ENCODE results near the gene CACNA1I. TPM values are rescaled to one million over a fixed set of nuclear protein-coding genes. Genes with fewer than 3 reads are reported as not detected.

Gene CACNA1I
- total RNA-seq, 1 donor from 2014 or later: 0.40 TPM

DNA sequence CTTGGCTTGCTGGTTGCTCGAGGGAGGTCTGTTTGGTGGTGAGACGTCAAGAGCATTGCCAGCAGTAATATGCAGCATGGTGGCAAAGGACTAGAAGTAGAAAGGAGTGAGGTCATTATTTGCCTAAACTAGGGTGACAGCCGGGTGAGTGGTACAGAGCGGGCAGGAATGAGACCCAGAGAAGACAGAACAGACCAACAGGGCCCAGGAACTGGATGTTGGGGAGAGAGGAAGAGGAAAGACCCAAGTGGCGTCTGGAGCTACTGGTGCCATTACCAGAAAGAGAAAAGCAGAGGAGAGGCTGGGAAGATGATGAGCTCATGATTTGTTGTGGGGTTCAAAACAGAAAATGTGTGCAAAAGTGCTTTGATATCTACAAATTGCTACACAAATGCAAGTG lies 164.3 kb downstream of the CACNA1I start:
- DNase-seq (ENCODE audit: low spot score) (no peak), ATAC-seq (no peak)
- intact Hi-C loops (cut with DNase I): no loop called here

DNA sequence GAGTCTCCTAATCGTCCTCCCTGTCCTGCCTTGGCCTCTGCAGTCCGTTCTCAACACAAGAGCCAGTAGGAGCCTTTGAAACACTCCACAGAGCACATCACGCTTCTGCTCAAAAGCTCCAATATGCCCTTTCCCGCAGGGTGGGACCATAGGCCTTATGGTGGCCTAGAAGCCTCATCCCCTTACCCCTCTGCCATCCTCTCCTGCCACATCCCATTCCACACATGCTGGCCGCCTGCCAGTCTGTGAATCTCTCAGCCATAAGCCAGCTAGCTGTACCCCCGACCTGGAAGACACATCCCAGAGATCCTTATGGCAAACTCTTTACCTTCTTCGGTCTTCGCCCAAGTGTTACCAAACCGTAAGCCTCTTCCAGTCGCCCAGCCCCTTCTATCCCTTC lies 165.2 kb downstream of the CACNA1I start:
- intact Hi-C loops (cut with DNase I): no loop called here

GRCh38 chr22:39738746-39739145 lies 168.2 kb downstream of the CACNA1I start:
- ATAC-seq (no peak), DNase-seq (ENCODE audit: low spot score) (no peak)
- intact Hi-C loops (cut with DNase I): no loop called here

More for the DNA sequence above, 165.2 kb downstream of the CACNA1I start:
- DNase-seq (ENCODE audit: low spot score) (no peak), ATAC-seq (no peak)

Other genes starting within 250 kb of the CACNA1I start
- 52.9 TPM for gene SYNGR1, start 220.8 kb upstream of the CACNA1I start, total RNA-seq
- 42.0 TPM for gene TAB1, start 171.0 kb upstream of the CACNA1I start, total RNA-seq
- gene MGAT3, start 113.7 kb upstream of the CACNA1I start, total RNA-seq: 56.5 TPM
- 19.0 TPM for gene MIEF1, start 68.5 kb upstream of the CACNA1I start, total RNA-seq
- 319 TPM for gene ATF4, start 50.2 kb upstream of the CACNA1I start, total RNA-seq
- gene RPS19BP1, start 38.0 kb upstream of the CACNA1I start, total RNA-seq: 58.2 TPM

Data from sciatic nerve (tissue), 2 donors.